Activated B cell treated with CpG ODN at 0.5 μM for 24 hours (primary cell): ENCODE results near the gene MCCC2. TPM values are rescaled to one million over a fixed set of nuclear protein-coding genes. Genes with fewer than 3 reads are reported as not detected.
A peak's percentile ranks its signal among the peaks of the same experiment; 100 is the strongest.
"Not testable (repeated sequence)": the region's sequence is repeated elsewhere in the genome, so short reads cannot be mapped to it uniquely, and the experiment has no call there.

ENCODE experiments used
- ATAC-seq: fragments of 200-7000 bp; cut with Tn5 transposase; one replicate; pipeline ENCODE4 v1.10.0; 2021; ENCODE audit warnings: low read depth, mild to moderate bottlenecking, moderate library complexity
- CTCF ChIA-PET: fragments of 350-600 bp; sonication (Branson Sonifier 250); formaldehyde crosslinking; loops from one replicate; lab custom pipeline; 2021; ENCODE audit warnings: antibody characterized with exemption; lab: Charles Lee
- POLR2A ChIA-PET: fragments of 350-600 bp; sonication (Branson Sonifier 250); formaldehyde crosslinking; loops from one replicate; lab custom pipeline; 2021; ENCODE audit warnings: antibody characterized with exemption; lab: Charles Lee
- DNase-seq: peaks from one replicate; pipeline ENCODE4 v3.0.0; 2022
- H3K27ac Mint-ChIP-seq: one replicate; pipeline ENCODE4 v1.8.0; 2020; ENCODE audit warnings: mixed read lengths
- H3K27me3 Mint-ChIP-seq: one replicate; pipeline ENCODE4 v1.8.0; 2021; ENCODE audit warnings: mixed read lengths
- H3K36me3 Mint-ChIP-seq: one replicate; pipeline ENCODE4 v1.8.0; 2021; ENCODE audit warnings: low read depth, mixed read lengths
- H3K4me1 Mint-ChIP-seq: one replicate; pipeline ENCODE4 v1.8.0; 2021; ENCODE audit warnings: mixed read lengths
- H3K4me3 Mint-ChIP-seq: one replicate; pipeline ENCODE4 v1.8.0; 2020; ENCODE audit warnings: mild to moderate bottlenecking, mixed read lengths
- H3K9me3 Mint-ChIP-seq: one replicate; pipeline ENCODE4 v1.8.0; 2020; ENCODE audit warnings: mixed read lengths
- CTCF ChIP-seq: fragments of 200-600 bp; IDR thresholded peaks from one replicate; pipeline ENCODE4 v1.8.0; 2022; ENCODE audit warnings: antibody characterized with exemption, mild to moderate bottlenecking
- intact Hi-C: fragments of 100-400 bp; cut with micrococcal nuclease; formaldehyde crosslinking; loops from one replicate; pipeline ENCODE4 v1.15.1; 2024
- total RNA-seq: library from RNA; stranded (reverse); gene quantifications from 2 replicates; pipeline ENCODE4 v1.2.3, GENCODE V29; 2022

Gene MCCC2
- total RNA-seq, 1 donor from 2014 or later: 70.4 TPM

GRCh38 chr5:71633255-71634155, 46.4 kb downstream of the MCCC2 start:
- peaks cover 12% of the 10 kb centered on the region for H3K4me1 Mint-ChIP-seq
- TF ChIP-seq CTCF: no peak
- POLR2A ChIA-PET: no interaction called here
- CTCF ChIA-PET: no interaction called here
- H3K9me3 Mint-ChIP-seq: no peaks in the 10 kb centered on the region
- no peak overlapping the region for H3K4me3 Mint-ChIP-seq
- peaks cover 61% of the 10 kb centered on the region for H3K36me3 Mint-ChIP-seq
- intact Hi-C loops: no loop called here
- DNase-seq (no peak), ATAC-seq (peak; percentile 61)
- no peak overlapping the region for H3K27ac Mint-ChIP-seq
- H3K27me3 Mint-ChIP-seq: no peaks in the 10 kb centered on the region

- Mint-ChIP-seq H3K4me3 (no peak overlapping the region), H3K27me3 (no peaks in the 10 kb centered on the region), H3K27ac (no peak overlapping the region), H3K9me3 (no peaks in the 10 kb centered on the region), H3K36me3 (peaks cover 82% of the 10 kb centered on the region), H3K4me1 (peaks cover 12% of the 10 kb centered on the region)
- TF ChIP-seq CTCF: no peak
- CTCF ChIA-PET: no interaction called here
- ATAC-seq (no peak), DNase-seq (no peak)
- POLR2A ChIA-PET: no interaction called here
- intact Hi-C loops: no loop called here
Measured at GRCh38 chr5:71637133-71637532, 50.0 kb downstream of the MCCC2 start.

GRCh38 chr5:71640408-71640807, 53.3 kb downstream of the MCCC2 start:
- DNase-seq (no peak), ATAC-seq (no peak)
- Mint-ChIP-seq H3K9me3 (no peaks in the 10 kb centered on the region), H3K27ac (no peak overlapping the region), H3K4me1 (no peaks in the 10 kb centered on the region), H3K4me3 (no peak overlapping the region), H3K36me3 (peaks cover 71% of the 10 kb centered on the region), H3K27me3 (no peaks in the 10 kb centered on the region)
- POLR2A ChIA-PET: no interaction called here
- intact Hi-C loops: no loop called here
- CTCF ChIA-PET: no interaction called here
- TF ChIP-seq CTCF: no peak

GRCh38 chr5:71645030-71645429, 57.9 kb downstream of the MCCC2 start:
- TF ChIP-seq CTCF: no peak
- ChIA-PET CTCF (no interaction called here), POLR2A (no interaction called here)
- no peak overlapping the region for H3K27ac Mint-ChIP-seq
- peaks cover 79% of the 10 kb centered on the region for H3K36me3 Mint-ChIP-seq
- ATAC-seq (no peak), DNase-seq (no peak)
- no peak overlapping the region for H3K4me3 Mint-ChIP-seq
- H3K4me1 Mint-ChIP-seq: no peaks in the 10 kb centered on the region
- no peaks in the 10 kb centered on the region for H3K9me3 Mint-ChIP-seq
- no peaks in the 10 kb centered on the region for H3K27me3 Mint-ChIP-seq
- intact Hi-C loops: no loop called here

GRCh38 chr5:71650940-71651339, 63.8 kb downstream of the MCCC2 start:
- H3K27me3 Mint-ChIP-seq, POLR2A ChIA-PET, H3K4me3 Mint-ChIP-seq, H3K9me3 Mint-ChIP-seq, CTCF ChIA-PET, ATAC-seq, H3K27ac Mint-ChIP-seq, H3K4me1 Mint-ChIP-seq, DNase-seq: not testable (repeated sequence)
- intact Hi-C loops: loop anchor here (10.0 kb wide), 1 partner anchor 654 kb away; no protein-coding TSS in a partner anchor
- peaks cover 80% of the 10 kb centered on the region for H3K36me3 Mint-ChIP-seq
